DOHH2 (cell line): ENCODE data around the gene TES.

Experiments
- EZH2phosphoT487 ChIP-seq: fragments of 200-600 bp; sonication (generic); IDR thresholded peaks from 2 replicates; pipeline ENCODE4 v1.6.1; 2017; ENCODE audit warnings: borderline replicate concordance, mild to moderate bottlenecking, antibody characterized with exemption, low read length, moderate library complexity, mixed read lengths
- TF ChIP-seq, protein P1 (sequence below): fragments of 200-600 bp; sonication (generic); IDR thresholded peaks from one replicate; pipeline ENCODE4 v1.5.1; 2014; ENCODE audit warnings: antibody characterized with exemption, mild to moderate bottlenecking, low read depth, low read length; ENCODE audit not compliant: poor library complexity, severe bottlenecking

DNA sequence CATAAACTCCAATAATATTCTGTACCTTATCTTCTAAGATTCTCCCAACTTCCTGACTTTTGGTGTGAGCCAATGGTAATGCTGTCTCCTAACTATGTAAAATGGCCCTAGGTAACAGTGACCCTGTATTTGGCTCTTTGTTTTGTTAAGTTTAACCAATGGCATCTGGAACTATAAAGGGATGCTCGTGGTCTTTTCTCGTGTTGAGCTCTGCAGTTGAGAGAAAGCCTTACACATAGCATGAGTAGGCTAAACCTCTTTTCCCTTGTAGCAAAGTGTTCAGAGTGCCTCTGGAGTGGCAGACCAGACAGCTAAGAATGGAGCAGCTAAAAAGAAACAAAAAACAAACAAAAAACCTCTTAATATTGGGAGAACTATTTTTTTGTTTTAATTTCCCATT, 5.2 kb downstream of the TES start:
- no peak for TF ChIP-seq EZH2phosphoT487
- TF ChIP-seq, protein P1, sequence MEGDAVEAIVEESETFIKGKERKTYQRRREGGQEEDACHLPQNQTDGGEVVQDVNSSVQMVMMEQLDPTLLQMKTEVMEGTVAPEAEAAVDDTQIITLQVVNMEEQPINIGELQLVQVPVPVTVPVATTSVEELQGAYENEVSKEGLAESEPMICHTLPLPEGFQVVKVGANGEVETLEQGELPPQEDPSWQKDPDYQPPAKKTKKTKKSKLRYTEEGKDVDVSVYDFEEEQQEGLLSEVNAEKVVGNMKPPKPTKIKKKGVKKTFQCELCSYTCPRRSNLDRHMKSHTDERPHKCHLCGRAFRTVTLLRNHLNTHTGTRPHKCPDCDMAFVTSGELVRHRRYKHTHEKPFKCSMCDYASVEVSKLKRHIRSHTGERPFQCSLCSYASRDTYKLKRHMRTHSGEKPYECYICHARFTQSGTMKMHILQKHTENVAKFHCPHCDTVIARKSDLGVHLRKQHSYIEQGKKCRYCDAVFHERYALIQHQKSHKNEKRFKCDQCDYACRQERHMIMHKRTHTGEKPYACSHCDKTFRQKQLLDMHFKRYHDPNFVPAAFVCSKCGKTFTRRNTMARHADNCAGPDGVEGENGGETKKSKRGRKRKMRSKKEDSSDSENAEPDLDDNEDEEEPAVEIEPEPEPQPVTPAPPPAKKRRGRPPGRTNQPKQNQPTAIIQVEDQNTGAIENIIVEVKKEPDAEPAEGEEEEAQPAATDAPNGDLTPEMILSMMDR: no peak
